ENCODE measurements around the gene AOC2.
"Not testable (repeated sequence)": the region's sequence is repeated elsewhere in the genome, so short reads cannot be mapped to it uniquely, and the experiment has no call there.

DNA sequence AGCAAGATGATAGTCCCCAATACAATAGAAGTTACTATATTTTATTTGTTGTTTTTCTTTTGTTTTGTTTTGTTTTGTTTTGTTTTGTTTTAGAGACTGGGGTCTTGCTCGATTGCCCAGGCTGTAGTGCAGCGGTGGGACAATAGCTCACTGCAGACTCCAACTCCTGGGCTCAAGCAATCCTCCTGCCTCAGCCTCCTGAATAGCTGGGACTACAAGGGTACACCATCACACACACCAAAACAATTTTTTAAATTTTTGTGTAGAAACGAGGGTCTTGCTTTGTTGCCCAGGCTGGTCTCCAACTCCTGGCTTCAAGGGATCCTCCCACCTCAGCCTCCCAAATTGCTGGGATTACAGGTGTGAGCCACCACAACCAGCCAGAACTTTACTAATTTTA is 55.6 kb downstream of the AOC2 start:
- TF ChIP-seq GABPA (IDR thresholded peaks at IDR 0.05; ENCODE audit: borderline replicate concordance, insufficient read depth, low read length); JUND (IDR thresholded peaks at IDR 0.05; ENCODE audit: low read length): not testable (repeated sequence)
- TF ChIP-seq, protein P1, sequence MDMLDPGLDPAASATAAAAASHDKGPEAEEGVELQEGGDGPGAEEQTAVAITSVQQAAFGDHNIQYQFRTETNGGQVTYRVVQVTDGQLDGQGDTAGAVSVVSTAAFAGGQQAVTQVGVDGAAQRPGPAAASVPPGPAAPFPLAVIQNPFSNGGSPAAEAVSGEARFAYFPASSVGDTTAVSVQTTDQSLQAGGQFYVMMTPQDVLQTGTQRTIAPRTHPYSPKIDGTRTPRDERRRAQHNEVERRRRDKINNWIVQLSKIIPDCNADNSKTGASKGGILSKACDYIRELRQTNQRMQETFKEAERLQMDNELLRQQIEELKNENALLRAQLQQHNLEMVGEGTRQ (IDR thresholded peaks at IDR 0.05; ENCODE audit: low read length), result not testable (repeated sequence)
